Aorta (tissue), 5 donors: ENCODE results near the gene EVL. TPM values are rescaled to one million over a fixed set of nuclear protein-coding genes. Genes with fewer than 3 reads are reported as not detected.

Experiments used
- ATAC-seq: fragments of 200-7000 bp; cut with Tn5 transposase; one replicate; pipeline ENCODE4 v1.9.1; 2022; ENCODE audit warnings: moderate library complexity; ENCODE audit not compliant: low FRiP score
- DNase-seq, 2 donors: peaks; one replicate each; pipeline ENCODE4 v3.0.0-alpha.2; 2020
- H3K27ac ChIP-seq, 2 donors: one replicate each; pipeline ENCODE4 v1.5.1; 2013; ENCODE audit warnings: low read length in 2 of 2, mild to moderate bottlenecking in 2 of 2, moderate library complexity in 2 of 2, control low read depth in 1 of 2, inconsistent platforms in 1 of 2, low read depth in 1 of 2
- H3K27me3 ChIP-seq, 2 donors: one replicate each; pipeline ENCODE4 v1.6.1; 2013; ENCODE audit warnings: control low read depth in 1 of 2, low read length in 1 of 2, mild to moderate bottlenecking in 1 of 2, moderate library complexity in 1 of 2; ENCODE audit not compliant: insufficient read depth in 2 of 2, control insufficient read depth in 1 of 2
- H3K36me3 ChIP-seq, 2 donors: one replicate each; pipeline ENCODE4 v1.6.1; 2013; ENCODE audit warnings: control low read depth in 1 of 2, low read length in 1 of 2, mild to moderate bottlenecking in 1 of 2; ENCODE audit not compliant: insufficient read depth in 2 of 2, control insufficient read depth in 1 of 2
- H3K4me1 ChIP-seq, 2 donors: one replicate each; pipeline ENCODE4 v1.6.1; 2013; ENCODE audit warnings: low read length in 2 of 2, control low read depth in 1 of 2, mild to moderate bottlenecking in 1 of 2, moderate library complexity in 1 of 2; ENCODE audit not compliant: insufficient read depth in 2 of 2, control insufficient read depth in 1 of 2
- H3K4me3 ChIP-seq, 2 donors: one replicate each; pipeline ENCODE4 v1.5.1; 2013; ENCODE audit warnings: low read length in 2 of 2, control low read depth in 1 of 2, mild to moderate bottlenecking in 1 of 2
- H3K9me3 ChIP-seq: one replicate; pipeline ENCODE4 v1.6.1; 2013; ENCODE audit warnings: mild to moderate bottlenecking, low read length; ENCODE audit not compliant: control insufficient read depth
- WGBS, 2 donors: extraction: QIAGEN DNeasy Blood & Tissue Kit; methylation state at CpG; one replicate each; pipeline ENCODE4 v1.1.7; 2013; 5-methylcytosine and 5-hydroxymethylcytosine counted together
- intact Hi-C, 2 donors: fragments of 100-400 bp; cut with DNase I; formaldehyde crosslinking; loops; one replicate each; pipeline versions ENCODE4 v1.14.2 to v1.15.0; 2022
- long read RNA-seq, 2 donors: library from polyadenylated mRNA; unstranded; transcript quantifications; one replicate each; pipeline ENCODE4 v2.0.0, GENCODE V29; 2020 to 2021
- polyA plus RNA-seq, 2 donors: library from polyadenylated mRNA; stranded (reverse); fragments of 200-250 nt; gene quantifications; one replicate each; pipeline ENCODE4 v1.2.3, GENCODE V29; 2013
- total RNA-seq, 2 donors: library from RNA; stranded (reverse); fragmentation: NEBNext Ultra II Directional; extraction: Animal tissue kit (Norgen Biotek cat#: 25700); gene quantifications; one replicate each; pipeline ENCODE4 v1.2.1, GENCODE V29; 2021
- donor health status: healthy with polysubstance abuse.
- donor health status: Bipolar disorder and iron deficiency.
- donor health status: DM: no; HTN: no; CAD: no.
- donor health status: DM: no; HTN: no; CAD: no.
- donor health status: DM: yes; HTN: yes; CAD: no.

The EVL gene
- total RNA-seq: 100 to 1,000 TPM in 1 of 2 donors, 10 to 100 TPM in 1; 34.2 to 133 TPM
- polyA plus RNA-seq: 10 to 100 TPM; 21.3 to 77.2 TPM
- long read RNA-seq, donor 1, partial matches to known transcripts: 5 of 18 reads
- long read RNA-seq, donor 1, other reads (novel, unspliced or antisense): 8 of 18 reads
- long read RNA-seq, donor 2, transcript EVL-202 (14 exons, 2,353 nt): major isoform, 9 of 60 reads
- long read RNA-seq, donor 2, transcript EVL-217 (3 exons, 1,547 nt): major isoform, 9 of 60 reads
- long read RNA-seq, donor 2, partial matches to known transcripts: 13 of 60 reads
- long read RNA-seq, donor 2, other reads (novel, unspliced or antisense): 26 of 60 reads

- peak; percentile 61 for ATAC-seq
- Histone ChIP-seq H3K36me3 (no peaks in the 10 kb centered on the region), H3K27ac (no peak within 1 kb of the TSS), H3K4me1 (no peaks in the 10 kb centered on the region), H3K27me3 (no peaks in the 10 kb centered on the region), H3K9me3 (no peaks in the 10 kb centered on the region), H3K4me3 (no peak within 1 kb of the TSS)
- intact Hi-C loops: no loop called here
- WGBS, 2 donors: 91% methylated on average over 6 of the region's 6 CpGs
- peak in 1 of 2 donors; percentile 72 for DNase-seq
Measured at GRCh38 chr14:100065111-100065871, at the start of gene EVL. Gene EVL (plus strand): TSS chr14:100065422. CDS start chr14:100065501, 79 bp downstream.

GRCh38 chr14:100017553-100017952 is 47.7 kb upstream of the EVL start:
- Histone ChIP-seq H3K36me3 (no peaks in the 10 kb centered on the region), H3K4me3 (no peak overlapping the region), H3K27ac (no peak overlapping the region), H3K27me3 (no peaks in the 10 kb centered on the region), H3K9me3 (no peaks in the 10 kb centered on the region), H3K4me1 (no peaks in the 10 kb centered on the region)
- no peak for ATAC-seq
- no peak for DNase-seq
- 93 to 94% methylated on average over 5 of the region's 5 CpGs for WGBS, 2 donors
- intact Hi-C loops: no loop called here

GRCh38 chr14:100018054-100018453 is 47.2 kb upstream of the EVL start:
- intact Hi-C loops: no loop called here
- DNase-seq (no peak), ATAC-seq (no peak)
- H3K4me1 ChIP-seq: no peaks in the 10 kb centered on the region
- H3K27me3 ChIP-seq: no peaks in the 10 kb centered on the region
- no peaks in the 10 kb centered on the region for H3K36me3 ChIP-seq
- no peaks in the 10 kb centered on the region for H3K9me3 ChIP-seq
- H3K27ac ChIP-seq: no peak overlapping the region
- 95 to 96% methylated on average over 7 of the region's 7 CpGs for WGBS, 2 donors
- no peak overlapping the region for H3K4me3 ChIP-seq

- ATAC-seq (no peak), DNase-seq (no peak)
- Histone ChIP-seq H3K4me3 (no peak overlapping the region), H3K36me3 (no peaks in the 10 kb centered on the region), H3K9me3 (no peaks in the 10 kb centered on the region), H3K27ac (no peak overlapping the region), H3K4me1 (no peaks in the 10 kb centered on the region), H3K27me3 (no peaks in the 10 kb centered on the region)
- 73 to 78% methylated on average over 8 of the region's 8 CpGs for WGBS, 2 donors
- intact Hi-C loops: no loop called here
Measured at GRCh38 chr14:100018482-100018881, 46.7 kb upstream of the EVL start.

- DNase-seq (no peak), ATAC-seq (no peak)
- H3K4me3 ChIP-seq: no peak overlapping the region
- intact Hi-C loops: no loop called here
- WGBS, 2 donors: 84 to 86% methylated on average over 8 of the region's 8 CpGs
- H3K27me3 ChIP-seq: no peaks in the 10 kb centered on the region
- no peak overlapping the region for H3K27ac ChIP-seq
- H3K9me3 ChIP-seq: no peaks in the 10 kb centered on the region
- H3K36me3 ChIP-seq: no peaks in the 10 kb centered on the region
- H3K4me1 ChIP-seq: peaks cover 0 to 1% of the 10 kb centered on the region in 2 donors
Measured at GRCh38 chr14:100019156-100019744, 46.0 kb upstream of the EVL start.

- no peak overlapping the region for H3K4me3 ChIP-seq
- no peaks in the 10 kb centered on the region for H3K36me3 ChIP-seq
- DNase-seq (no peak), ATAC-seq (no peak)
- intact Hi-C loops: loop anchor here in 1 of 2 donors (5.0 kb wide), 1 partner anchor 87 kb away; no protein-coding TSS in a partner anchor
- no peaks in the 10 kb centered on the region for H3K9me3 ChIP-seq
- no peaks in the 10 kb centered on the region for H3K27me3 ChIP-seq
- no peak overlapping the region for H3K27ac ChIP-seq
- WGBS, 2 donors: 91 to 93% methylated on average over 7 of the region's 7 CpGs
- peaks cover 0 to 4% of the 10 kb centered on the region in 2 donors for H3K4me1 ChIP-seq
Measured at GRCh38 chr14:100020629-100021028, 44.6 kb upstream of the EVL start.

GRCh38 chr14:100022772-100023451 is 42.3 kb upstream of the EVL start:
- no peak overlapping the region for H3K4me3 ChIP-seq
- H3K4me1 ChIP-seq: peaks cover 0 to 4% of the 10 kb centered on the region in 2 donors
- DNase-seq: no peak
- 62 to 65% methylated on average over 12 of the region's 12 CpGs for WGBS, 2 donors
- no peak overlapping the region for H3K27ac ChIP-seq
- no peaks in the 10 kb centered on the region for H3K27me3 ChIP-seq
- H3K9me3 ChIP-seq: no peaks in the 10 kb centered on the region
- intact Hi-C loops: loop anchor here in 1 of 2 donors (5.0 kb wide), 1 partner anchor 84 kb away; no protein-coding TSS in a partner anchor
- ATAC-seq: peak; percentile 59
- H3K36me3 ChIP-seq: no peaks in the 10 kb centered on the region

- WGBS, 2 donors: 50 to 55% methylated on average over 1 of the region's 1 CpG
- DNase-seq (no peak), ATAC-seq (no peak)
- H3K27ac ChIP-seq: no peak overlapping the region
- H3K4me3 ChIP-seq: no peak overlapping the region
- no peaks in the 10 kb centered on the region for H3K9me3 ChIP-seq
- no peaks in the 10 kb centered on the region for H3K36me3 ChIP-seq
- H3K27me3 ChIP-seq: no peaks in the 10 kb centered on the region
- peaks cover 0 to 4% of the 10 kb centered on the region in 2 donors for H3K4me1 ChIP-seq
- intact Hi-C loops: no loop called here
Measured at GRCh38 chr14:100025111-100025510, 40.1 kb upstream of the EVL start.
